ENCODE data around the gene BTBD2.

The BTBD2 gene

DNA sequence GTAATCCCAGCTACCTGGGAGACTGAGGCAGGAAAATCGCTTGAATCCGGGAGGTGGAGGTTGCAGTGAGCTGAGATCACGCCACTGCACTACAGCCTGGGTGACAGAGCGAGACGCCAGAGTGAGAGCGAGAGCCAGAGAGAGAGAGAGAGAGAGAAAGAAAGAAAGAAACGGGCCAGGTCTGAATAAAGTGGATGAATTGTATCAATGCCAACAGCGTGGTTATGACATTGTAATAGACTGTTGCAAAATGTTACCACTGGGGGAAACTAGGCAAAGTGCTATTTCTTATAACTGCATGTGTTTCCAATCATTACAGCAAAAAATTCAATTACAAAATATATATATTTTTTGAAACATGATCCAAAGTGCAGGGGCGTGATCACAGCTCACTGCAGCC is 11.8 kb upstream of the BTBD2 start:
- Histone ChIP-seq H3K79me2 (ENCODE audit: low read length) (no peaks in the 10 kb centered on the region), H3F3A (ENCODE audit: insufficient read depth, low read length) (peaks cover 13% of the 10 kb centered on the region), H3K9ac (ENCODE audit: low read length) (no peak overlapping the region), H3K4me1 (ENCODE audit: low read length) (0 out of 2 replicates have a peak, but pooled peaks cover 6% of the 10 kb centered on the region), H3K27me3 (replicated peaks; ENCODE audit: insufficient read depth, low read length) (no peaks in the 10 kb centered on the region), H3K9me2 (replicated peaks; ENCODE audit: insufficient read depth, low read length) (no peaks in the 10 kb centered on the region), H3K4me2 (ENCODE audit: low read depth, low read length) (no peak overlapping the region), H2AFZ (ENCODE audit: low read length) (no peak overlapping the region), H3K9me3 (replicated peaks; ENCODE audit: insufficient read depth, low read length) (no peaks in the 10 kb centered on the region), H3K36me3 (replicated peaks; ENCODE audit: insufficient read depth, low read length) (no peaks in the 10 kb centered on the region), H4K20me1 (ENCODE audit: insufficient read depth, low read length) (no peaks in the 10 kb centered on the region), H3K4me3 (ENCODE audit: low read length) (no peak overlapping the region), H3K27ac (ENCODE audit: low read length) (no peak overlapping the region)
- TF ChIP-seq CTCF (IDR thresholded peaks at IDR 0.05; ENCODE audit: low read length) (no peak), EZH2 (optimal IDR thresholded peaks at IDR 0.05; ENCODE audit: low read depth, low read length) (no peak), EZH2phosphoT487 (IDR thresholded peaks at IDR 0.05; ENCODE audit: low read length) (no peak)
- DNase-seq = no peak

DNA sequence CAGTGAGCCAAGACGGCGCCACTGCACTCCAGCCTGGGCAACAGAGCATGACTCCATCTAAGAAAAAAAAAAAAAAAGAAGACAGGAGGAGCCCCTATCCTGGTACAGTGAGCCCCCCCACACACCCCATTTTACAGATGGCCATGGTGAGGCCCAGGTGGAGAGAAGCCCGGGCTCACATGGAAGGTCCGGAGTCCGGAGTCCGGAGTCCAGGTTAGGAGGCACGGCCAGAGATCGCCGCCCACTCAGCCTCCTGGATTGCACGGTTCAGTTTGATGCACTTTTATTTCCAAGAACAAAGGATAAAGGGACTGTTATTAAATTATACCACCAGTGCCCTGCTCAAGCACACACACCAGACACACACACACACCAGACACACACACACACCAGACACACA is 11.3 kb upstream of the BTBD2 start:
- no peak overlapping the region for H3K9ac ChIP-seq (ENCODE audit: low read length)
- no peak for DNase-seq
- H3K4me3 ChIP-seq (ENCODE audit: low read length) = no peak overlapping the region
- no peak for TF ChIP-seq CTCF (IDR thresholded peaks at IDR 0.05; ENCODE audit: low read length)
- no peak for TF ChIP-seq EZH2phosphoT487 (IDR thresholded peaks at IDR 0.05; ENCODE audit: low read length)
- H3K27me3 ChIP-seq (replicated peaks; ENCODE audit: insufficient read depth, low read length) = no peaks in the 10 kb centered on the region
- H2AFZ ChIP-seq (ENCODE audit: low read length) = no peak overlapping the region
- no peaks in the 10 kb centered on the region for H3K9me2 ChIP-seq (replicated peaks; ENCODE audit: insufficient read depth, low read length)
- no peaks in the 10 kb centered on the region for H4K20me1 ChIP-seq (ENCODE audit: insufficient read depth, low read length)
- peaks cover 7% of the 10 kb centered on the region; the same call in 1 of the 2 replicates for H3F3A ChIP-seq (ENCODE audit: insufficient read depth, low read length)
- no peaks in the 10 kb centered on the region for H3K36me3 ChIP-seq (replicated peaks; ENCODE audit: insufficient read depth, low read length)
- no peak overlapping the region for H3K27ac ChIP-seq (ENCODE audit: low read length)
- H3K79me2 ChIP-seq (ENCODE audit: low read length) = no peaks in the 10 kb centered on the region
- H3K4me1 ChIP-seq (ENCODE audit: low read length) = 0 out of 2 replicates have a peak, but pooled peaks cover 2% of the 10 kb centered on the region
- H3K9me3 ChIP-seq (replicated peaks; ENCODE audit: insufficient read depth, low read length) = no peaks in the 10 kb centered on the region
- no peak overlapping the region for H3K4me2 ChIP-seq (ENCODE audit: low read depth, low read length)

- Histone ChIP-seq H3K27me3 (replicated peaks; ENCODE audit: insufficient read depth, low read length) (no peaks in the 10 kb centered on the region), H3K36me3 (replicated peaks; ENCODE audit: insufficient read depth, low read length) (no peaks in the 10 kb centered on the region), H3K4me2 (ENCODE audit: low read depth, low read length) (no peak overlapping the region), H3K79me2 (ENCODE audit: low read length) (no peaks in the 10 kb centered on the region), H3K9ac (ENCODE audit: low read length) (no peak overlapping the region), H3K9me2 (replicated peaks; ENCODE audit: insufficient read depth, low read length) (no peaks in the 10 kb centered on the region), H4K20me1 (ENCODE audit: insufficient read depth, low read length) (no peaks in the 10 kb centered on the region), H3K9me3 (replicated peaks; ENCODE audit: insufficient read depth, low read length) (no peaks in the 10 kb centered on the region), H3K4me1 (ENCODE audit: low read length) (no peaks in the 10 kb centered on the region), H3F3A (ENCODE audit: insufficient read depth, low read length) (peaks cover 1% of the 10 kb centered on the region), H3K4me3 (ENCODE audit: low read length) (no peak overlapping the region), H2AFZ (ENCODE audit: low read length) (no peak overlapping the region), H3K27ac (ENCODE audit: low read length) (no peak overlapping the region)
- no peak for DNase-seq
- TF ChIP-seq CTCF (IDR thresholded peaks at IDR 0.05; ENCODE audit: low read length) (no peak), EZH2 (optimal IDR thresholded peaks at IDR 0.05; ENCODE audit: low read depth, low read length) (no peak), EZH2phosphoT487 (IDR thresholded peaks at IDR 0.05; ENCODE audit: low read length) (no peak)
Measured at GRCh38 chr19:2022289-2022688, 6.8 kb upstream of the BTBD2 start.

Data from MM.1S (cell line).